ENCODE measurements around the gene CDC42BPB. TPM values are rescaled to one million over a fixed set of nuclear protein-coding genes. Genes with fewer than 3 reads are reported as not detected.
A peak's percentile ranks its signal among the peaks of the same experiment; 100 is the strongest.

Gene CDC42BPB
- total RNA-seq, 1 experiment from 2014 or later: 103 TPM

- TF ChIP-seq CTCF (conservative IDR thresholded peaks at IDR 0.05): no peak
- Histone ChIP-seq H3K14ac (ENCODE audit: insufficient read depth, low read length) (no peak overlapping the region), H3K9me3 (ENCODE audit: control insufficient read depth, low read depth, low read length) (no peaks in the 10 kb centered on the region), H2BK120ac (ENCODE audit: low read depth, low read length, poor library complexity, severe bottlenecking) (no peak overlapping the region), H4K91ac (ENCODE audit: insufficient read length, low read depth, low read length) (no peak overlapping the region), H3K79me1 (ENCODE audit: insufficient read depth, low read depth, low read length, poor library complexity, severe bottlenecking) (peaks cover 3% of the 10 kb centered on the region), H2BK5ac (ENCODE audit: insufficient read length, low read length) (no peak overlapping the region), H3K9ac (ENCODE audit: extremely low read depth, insufficient read length, low read length) (no peak overlapping the region), H3K4ac (ENCODE audit: low read depth, low read length) (no peak overlapping the region), H3K27me3 (ENCODE audit: insufficient read depth, low read length) (no peaks in the 10 kb centered on the region), H2AK5ac (ENCODE audit: insufficient read length, low read length) (no peak overlapping the region), H3K23ac (ENCODE audit: insufficient read length, low read depth, low read length) (no peak overlapping the region), H2BK20ac (ENCODE audit: low read depth, low read length, poor library complexity, severe bottlenecking) (no peak overlapping the region), H4K20me1 (ENCODE audit: control insufficient read depth, insufficient read depth, insufficient read length) (no peaks in the 10 kb centered on the region), H2BK15ac (ENCODE audit: low read depth, low read length) (no peak overlapping the region), H4K5ac (ENCODE audit: insufficient read length, low read depth, low read length) (no peak overlapping the region), H3K27ac (ENCODE audit: insufficient read length, low read depth, low read length) (no peak overlapping the region), H2BK12ac (ENCODE audit: insufficient read length, low read depth, low read length) (no peak overlapping the region), H3K23me2 (ENCODE audit: insufficient read length, low read depth, low read length, poor library complexity, severe bottlenecking) (no peaks in the 10 kb centered on the region), H3K18ac (ENCODE audit: insufficient read length, low read depth, low read length) (peak overlapping the region; percentile 44), H4K8ac (replicated peaks; ENCODE audit: insufficient read length, low read depth, low read length) (no peak overlapping the region), H3K79me2 (ENCODE audit: insufficient read depth, low read length) (peaks cover 13% of the 10 kb centered on the region; the same call in 1 of the 2 replicates), H3K4me2 (ENCODE audit: insufficient read depth, insufficient read length, low read length) (no peak overlapping the region), H3K56ac (ENCODE audit: insufficient read length, low read depth, low read length) (no peak overlapping the region), H3K4me1 (ENCODE audit: insufficient read depth, low read length) (peaks cover 5% of the 10 kb centered on the region; the same call in 1 of the 2 replicates), H2AFZ (ENCODE audit: low read length) (no peak overlapping the region), H3T11ph (ENCODE audit: low read length) (no peak overlapping the region)
- no peak for DNase-seq
- peak overlapping the region; percentile 8 to 15; a peak in 2 of 5 replicates for H3K4me3 Mint-ChIP-seq
- peaks cover 31 to 42% of the 10 kb centered on the region in 2 experiments for H3K4me1 Mint-ChIP-seq
- no CpG with 5 or more reads among the region's 11 CpGs for WGBS (ENCODE audit: extremely low coverage, insufficient read length, low lambda C conversion rate)
- H3K27me3 Mint-ChIP-seq (ENCODE audit: low read depth): no peaks in the 10 kb centered on the region
- peak overlapping the region; percentile 6 to 96 (median 46); a peak in 5 of 7 replicates for H3K27ac Mint-ChIP-seq
- peaks cover 5 to 6% of the 10 kb centered on the region in 2 experiments; a peak in 4 of 5 replicates for H3K9me3 Mint-ChIP-seq
- peaks cover 11 to 22% (median 12%) of the 10 kb centered on the region in 3 experiments for H3K36me3 Mint-ChIP-seq (ENCODE audit: insufficient read depth in 1 of 3, low read depth in 3 of 3)
Measured at GRCh38 chr14:103021684-103022001, 35.7 kb downstream of the CDC42BPB start.

Data from H9 (cell line).